ENCODE data around the gene KRT81.

- TF ChIP-seq SUZ12 (IDR thresholded peaks at IDR 0.05) (no peak), ARNT (IDR thresholded peaks at IDR 0.05) (no peak), CTBP1 (IDR thresholded peaks at IDR 0.05; ENCODE audit: borderline replicate concordance) (no peak), FOXK2 (IDR thresholded peaks at IDR 0.05) (no peak), FOXA1 (IDR thresholded peaks at IDR 0.05) (no peak), NFRKB (IDR thresholded peaks at IDR 0.05) (no peak), FOXM1 (IDR thresholded peaks at IDR 0.05; ENCODE audit: borderline replicate concordance) (no peak), SP1 (IDR thresholded peaks at IDR 0.05) (no peak), BHLHE40 (IDR thresholded peaks at IDR 0.05; ENCODE audit: borderline replicate concordance) (no peak), HDGF (IDR thresholded peaks at IDR 0.05; ENCODE audit: borderline replicate concordance) (no peak), LEF1 (IDR thresholded peaks at IDR 0.05; ENCODE audit: borderline replicate concordance) (no peak), ELF4 (IDR thresholded peaks at IDR 0.05) (no peak)
Observed at GRCh38 chr12:52319097-52319496, 27.8 kb upstream of the KRT81 start.

Data from HEK293T (cell line).